HG03575 (cell line): ENCODE data around the gene PNPO.

Experiments used
- ATAC-seq: cut with Tn5 transposase; IDR thresholded peaks from one replicate; pipeline ENCODE4 v1.9.1; 2021; ENCODE audit not compliant: unreplicated experiment, insufficient number of reproducible peaks, low FRiP score; ENCODE audit errors: extremely low read depth

PNPO gene

GRCh38 chr17:47945529-47946508 lies 4.4 kb downstream of the PNPO start:
- no peak for ATAC-seq

GRCh38 chr17:47946516-47946915 lies 5.1 kb downstream of the PNPO start:
- no peak for ATAC-seq

DNA sequence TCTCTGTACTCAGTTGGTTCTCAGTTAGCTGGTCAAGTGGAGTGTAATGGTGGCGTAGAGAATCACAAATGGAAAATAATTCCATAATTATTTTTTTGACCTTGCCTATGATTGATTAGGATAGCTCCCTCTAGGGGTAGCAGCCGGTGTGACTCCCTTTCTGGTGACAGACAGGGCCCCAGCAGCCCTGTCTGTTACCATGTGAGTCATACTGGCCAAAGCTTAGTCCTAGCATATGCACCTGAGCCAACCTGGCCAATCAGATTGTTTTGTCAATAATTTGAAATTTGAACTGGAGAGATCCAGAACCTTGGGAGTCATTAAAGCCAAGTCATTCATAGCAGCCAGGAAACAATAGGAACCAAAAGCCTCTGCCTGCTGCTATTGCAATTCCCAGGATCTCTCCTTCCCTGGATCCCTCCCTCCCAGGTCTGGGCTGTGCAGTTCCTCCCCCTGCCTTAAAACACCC lies 5.6 kb downstream of the PNPO start:
- no peak for ATAC-seq

DNA sequence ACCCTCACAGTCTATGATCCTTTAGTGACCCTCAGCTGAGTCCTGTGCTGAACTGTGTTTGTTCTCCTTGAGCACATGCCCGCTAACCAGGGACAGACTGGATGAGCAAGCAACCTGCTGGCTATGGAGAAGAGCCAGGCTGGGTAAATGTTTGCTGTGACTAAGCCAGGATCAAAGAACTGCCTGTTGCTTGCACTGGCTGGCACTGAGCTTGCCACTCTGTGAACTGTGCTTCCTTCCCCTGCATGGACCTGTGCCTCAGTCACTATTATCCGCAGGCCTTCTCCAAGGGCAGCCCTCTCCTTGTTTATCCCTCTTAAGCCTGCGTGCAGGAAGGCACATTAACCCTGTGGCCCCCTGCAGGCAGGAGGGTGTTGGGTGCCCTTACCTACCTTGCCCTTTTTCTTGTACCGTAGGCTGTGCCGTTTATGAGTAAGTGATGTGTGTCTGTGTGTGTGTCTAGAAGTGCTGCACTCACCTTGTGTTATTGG lies 7.4 kb downstream of the PNPO start:
- ATAC-seq = no peak

DNA sequence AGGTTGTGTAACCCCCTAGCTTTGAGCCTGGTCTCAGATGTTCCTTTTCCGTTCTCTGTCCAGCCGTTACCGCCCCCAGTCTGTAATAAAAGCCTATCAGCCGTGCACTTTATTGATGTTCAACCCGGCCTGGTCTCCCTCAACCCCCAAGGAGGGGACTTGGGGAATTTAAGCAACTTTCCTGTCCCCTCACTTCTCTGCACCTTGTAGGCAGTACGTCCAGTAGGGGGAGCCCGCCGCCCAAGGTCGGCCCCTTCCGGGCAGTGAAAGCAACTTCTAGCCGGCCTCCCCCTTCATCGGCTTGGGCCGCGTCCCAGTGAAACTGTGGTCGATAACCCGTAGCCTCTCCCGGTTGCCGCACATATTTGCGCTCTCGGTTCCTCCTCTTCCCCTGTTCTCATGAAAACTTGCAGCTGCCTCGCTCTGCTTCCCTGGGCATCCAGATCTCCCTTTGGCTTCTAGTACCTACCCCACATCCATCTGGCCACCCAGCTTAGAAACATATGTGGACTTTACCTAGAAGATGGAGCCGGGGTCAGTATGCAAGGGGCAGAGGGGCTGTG lies 7.9 kb downstream of the PNPO start:
- no peak for ATAC-seq

DNA sequence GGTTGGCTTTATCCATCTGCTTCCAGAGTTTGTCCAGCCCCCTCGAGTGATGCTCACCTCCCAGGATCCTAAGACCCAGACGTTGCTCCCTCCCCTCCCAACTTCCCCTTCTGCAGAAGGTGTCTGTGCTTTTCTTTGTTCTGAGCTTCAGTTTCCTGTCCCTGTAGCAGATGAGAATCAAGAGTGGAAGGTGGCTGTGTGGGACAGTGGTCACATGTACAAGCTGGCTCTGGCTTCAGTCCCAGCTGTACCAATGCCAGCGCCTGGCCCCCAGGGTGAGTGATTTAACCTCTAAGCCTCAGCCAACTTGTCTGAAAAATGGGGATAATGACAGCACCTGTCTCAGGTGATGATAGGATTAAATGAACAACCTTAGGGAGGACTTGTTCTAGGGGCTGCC lies 8.6 kb downstream of the PNPO start:
- no peak for ATAC-seq

- ATAC-seq = no peak
These were observed 9.1 kb downstream of the PNPO start for GRCh38 chr17:47950448-47950847.

- ATAC-seq = no peak
These were observed 11.0 kb downstream of the PNPO start for GRCh38 chr17:47952171-47953021.

- no peak for ATAC-seq
These were observed 12.5 kb downstream of the PNPO start for GRCh38 chr17:47953909-47954308.

DNA sequence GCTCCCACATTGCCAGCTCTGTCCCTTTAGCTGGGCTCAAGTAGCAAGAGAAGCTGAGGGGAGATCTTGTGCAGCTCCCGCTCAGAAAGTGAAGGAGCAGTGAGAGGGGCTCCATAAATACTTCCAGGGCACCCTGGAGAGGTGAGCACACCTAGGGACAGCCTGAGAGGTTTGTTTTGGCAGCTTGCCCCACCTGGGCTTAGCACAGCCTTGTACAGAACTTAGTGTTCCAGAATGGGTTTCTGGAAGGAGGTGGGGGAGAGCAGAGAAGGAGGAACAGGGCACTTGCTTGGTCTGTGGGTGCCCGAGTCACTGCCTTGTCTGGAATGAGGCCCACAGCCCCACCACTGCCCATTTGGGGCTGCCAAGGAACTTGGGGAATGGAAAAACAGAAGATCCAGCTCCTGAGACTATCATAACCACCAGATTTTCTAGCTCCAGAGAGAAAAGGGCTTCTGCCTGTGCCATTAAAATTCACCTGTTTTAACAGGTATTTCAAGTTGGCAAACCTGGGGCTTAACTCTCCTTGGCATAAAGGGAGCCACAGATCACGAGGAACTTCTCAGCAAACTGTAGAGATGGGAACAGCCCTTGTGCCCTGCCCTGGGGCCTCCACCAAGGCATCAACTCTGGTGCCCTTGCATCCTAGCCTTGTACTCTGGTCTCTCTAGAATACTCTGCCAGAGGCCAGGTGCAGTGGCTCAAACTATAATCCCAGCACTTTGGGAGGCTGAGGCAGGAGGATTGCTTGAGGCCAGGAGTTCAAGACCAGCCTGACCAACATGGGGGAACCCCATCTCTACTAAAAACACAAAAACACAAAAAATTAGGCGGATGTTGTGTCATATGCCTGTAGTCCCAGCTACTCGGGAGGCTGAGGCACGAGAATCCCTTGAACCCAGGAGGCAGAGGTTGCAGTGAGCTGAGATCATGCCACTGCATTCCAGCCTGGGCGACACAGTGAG lies 14.4 kb downstream of the PNPO start:
- ATAC-seq = no peak

DNA sequence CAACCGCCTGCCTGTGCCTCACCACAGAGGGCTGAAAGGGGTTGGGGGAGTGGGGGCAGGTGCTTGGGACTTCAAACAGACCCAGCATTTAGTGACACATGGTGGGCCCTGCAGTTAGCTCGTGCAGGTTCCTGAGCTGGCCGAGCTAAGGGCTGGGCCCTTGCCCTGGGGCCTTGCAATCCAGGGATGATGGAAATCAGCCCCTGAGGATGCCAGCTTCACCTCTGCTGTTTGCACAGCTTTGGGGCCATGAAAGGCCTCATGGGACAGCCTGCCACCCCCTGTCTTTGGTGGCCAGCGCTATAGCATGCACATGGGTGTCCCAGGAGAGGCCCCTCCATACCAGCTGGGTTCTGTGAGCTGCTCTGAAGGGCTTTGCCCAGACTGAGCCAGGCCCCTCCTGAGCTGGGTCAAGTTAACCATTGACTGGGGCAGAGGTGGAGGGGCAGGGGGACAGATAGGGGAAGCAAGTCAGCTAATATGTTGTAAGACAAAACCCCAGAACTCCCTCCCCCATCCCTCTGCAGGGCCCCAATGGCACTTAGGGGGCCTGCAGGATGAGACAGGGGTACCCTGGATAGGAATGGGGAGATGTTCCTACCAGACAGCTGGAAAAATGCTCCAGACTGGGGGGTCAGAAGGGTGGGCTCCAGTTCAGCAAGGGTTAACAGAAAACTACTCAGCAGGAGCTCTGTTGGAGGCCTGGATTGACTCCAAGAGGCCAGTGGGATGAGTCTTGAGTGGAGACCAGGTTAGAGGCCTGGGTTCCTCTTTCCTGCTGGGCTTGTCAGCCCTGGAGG lies 15.6 kb downstream of the PNPO start:
- ATAC-seq = no peak

- no peak for ATAC-seq
These were observed 16.5 kb downstream of the PNPO start, which contains the start of gene PRR15L for GRCh38 chr17:47957591-47958490. Gene PRR15L, minus strand, starts transcription at chr17:47957883. Its CDS starts 4,649 bp downstream, at chr17:47953234.

DNA sequence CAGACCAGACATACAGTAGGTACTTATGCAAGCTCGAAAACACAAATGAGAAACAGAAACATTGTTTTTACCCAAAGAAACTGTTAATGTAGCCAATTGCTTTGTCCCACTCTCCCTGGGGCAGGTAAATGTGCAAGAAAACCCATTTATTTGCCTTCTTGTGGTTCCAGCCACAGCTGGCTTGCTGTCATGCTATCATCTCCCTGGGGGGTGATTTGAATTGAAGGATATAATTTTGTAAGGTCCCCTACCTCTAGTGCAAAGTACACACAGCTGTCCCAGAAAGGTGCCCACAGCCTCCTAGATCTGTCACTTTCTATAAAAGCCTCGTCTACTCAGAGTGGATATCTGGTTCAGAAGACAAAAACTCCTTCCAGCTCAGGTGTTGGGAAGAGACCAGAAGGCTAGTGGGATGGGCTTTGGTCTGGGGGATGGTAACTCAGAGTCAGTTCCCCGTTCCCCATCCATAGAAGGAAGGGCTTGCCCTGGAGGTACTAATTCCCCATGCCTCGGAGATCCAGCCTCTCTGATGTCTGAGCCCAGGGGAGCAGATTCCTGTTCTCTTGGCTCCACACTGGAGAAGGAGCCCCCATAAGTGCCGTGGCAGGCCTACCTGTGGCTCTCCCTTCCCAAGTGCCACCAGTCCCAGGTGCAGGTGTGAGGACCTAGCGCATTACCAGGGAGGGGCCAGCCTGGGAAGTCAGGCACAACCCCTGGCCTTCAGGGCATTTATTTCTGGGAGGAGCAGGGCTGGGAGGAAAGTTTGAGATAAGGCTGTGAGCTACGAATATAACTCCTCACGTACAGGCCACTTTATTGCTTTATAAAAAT lies 18.7 kb downstream of the PNPO start:
- ATAC-seq = no peak

GRCh38 chr17:47961406-47961805 lies 20.0 kb downstream of the PNPO start:
- no peak for ATAC-seq

DNA sequence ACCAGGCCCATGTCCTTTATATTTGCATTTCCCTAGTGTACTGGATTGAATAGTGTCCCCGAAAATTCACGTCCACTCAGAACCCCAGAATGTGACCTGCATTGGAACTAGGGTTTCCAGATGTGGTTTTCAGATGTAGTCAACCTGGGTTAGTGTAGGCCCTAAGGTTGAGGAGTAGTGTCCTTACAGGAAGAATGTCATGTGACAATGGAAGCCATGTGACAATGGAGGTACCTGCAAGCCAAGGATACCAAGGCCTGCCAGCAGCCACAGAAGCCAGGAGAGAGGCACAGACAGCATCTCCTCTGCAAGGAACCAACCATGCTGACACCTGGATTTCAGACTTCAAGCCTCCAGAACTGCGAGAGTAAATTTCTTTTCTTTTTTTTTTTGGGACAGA lies 21.5 kb downstream of the PNPO start:
- no peak for ATAC-seq

DNA sequence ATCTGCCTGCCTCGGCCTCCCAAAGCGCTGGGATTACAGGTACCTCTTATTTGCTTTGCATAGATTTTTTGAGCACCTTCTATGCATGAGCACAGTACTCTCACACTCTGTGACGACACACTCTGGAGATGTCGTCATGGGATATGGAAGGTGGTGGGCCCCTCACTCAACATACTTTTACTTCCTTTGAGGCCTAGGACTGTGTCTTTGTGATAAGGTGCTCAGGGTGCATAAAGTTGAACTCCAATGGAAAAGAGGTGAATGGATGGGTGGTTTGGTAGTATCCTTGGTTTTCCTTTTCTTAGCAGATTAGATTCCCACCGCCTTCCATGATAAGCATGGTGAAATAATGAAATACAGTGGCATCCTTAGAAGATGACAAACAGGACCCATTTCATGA lies 23.5 kb downstream of the PNPO start:
- no peak for ATAC-seq
